ENCODE data around the gene UBE2B. TPM values are rescaled to one million over a fixed set of nuclear protein-coding genes. Genes with fewer than 3 reads are reported as not detected.
"Not testable (repeated sequence)": the region's sequence is repeated elsewhere in the genome, so short reads cannot be mapped to it uniquely, and the experiment has no call there.

The UBE2B gene
- total RNA-seq, 2 donors from 2014 or later, result 61.2 to 81.9 TPM

- H3K9me3 ChIP-seq, result no peaks in the 10 kb centered on the region
- H3K4me1 ChIP-seq, result no peaks in the 10 kb centered on the region
- TF ChIP-seq, protein P1, sequence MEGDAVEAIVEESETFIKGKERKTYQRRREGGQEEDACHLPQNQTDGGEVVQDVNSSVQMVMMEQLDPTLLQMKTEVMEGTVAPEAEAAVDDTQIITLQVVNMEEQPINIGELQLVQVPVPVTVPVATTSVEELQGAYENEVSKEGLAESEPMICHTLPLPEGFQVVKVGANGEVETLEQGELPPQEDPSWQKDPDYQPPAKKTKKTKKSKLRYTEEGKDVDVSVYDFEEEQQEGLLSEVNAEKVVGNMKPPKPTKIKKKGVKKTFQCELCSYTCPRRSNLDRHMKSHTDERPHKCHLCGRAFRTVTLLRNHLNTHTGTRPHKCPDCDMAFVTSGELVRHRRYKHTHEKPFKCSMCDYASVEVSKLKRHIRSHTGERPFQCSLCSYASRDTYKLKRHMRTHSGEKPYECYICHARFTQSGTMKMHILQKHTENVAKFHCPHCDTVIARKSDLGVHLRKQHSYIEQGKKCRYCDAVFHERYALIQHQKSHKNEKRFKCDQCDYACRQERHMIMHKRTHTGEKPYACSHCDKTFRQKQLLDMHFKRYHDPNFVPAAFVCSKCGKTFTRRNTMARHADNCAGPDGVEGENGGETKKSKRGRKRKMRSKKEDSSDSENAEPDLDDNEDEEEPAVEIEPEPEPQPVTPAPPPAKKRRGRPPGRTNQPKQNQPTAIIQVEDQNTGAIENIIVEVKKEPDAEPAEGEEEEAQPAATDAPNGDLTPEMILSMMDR (IDR thresholded peaks at IDR 0.05), result no peak
- no peaks in the 10 kb centered on the region for H3K36me3 ChIP-seq
- H3K4me3 ChIP-seq, result no peak overlapping the region
- no peak for DNase-seq (ENCODE audit: low spot score)
- H3K27me3 ChIP-seq, result no peaks in the 10 kb centered on the region
- no peak overlapping the region for H3K27ac ChIP-seq
These were observed 21.9 kb upstream of the UBE2B start for GRCh38 chr5:134349463-134349862.

DNA sequence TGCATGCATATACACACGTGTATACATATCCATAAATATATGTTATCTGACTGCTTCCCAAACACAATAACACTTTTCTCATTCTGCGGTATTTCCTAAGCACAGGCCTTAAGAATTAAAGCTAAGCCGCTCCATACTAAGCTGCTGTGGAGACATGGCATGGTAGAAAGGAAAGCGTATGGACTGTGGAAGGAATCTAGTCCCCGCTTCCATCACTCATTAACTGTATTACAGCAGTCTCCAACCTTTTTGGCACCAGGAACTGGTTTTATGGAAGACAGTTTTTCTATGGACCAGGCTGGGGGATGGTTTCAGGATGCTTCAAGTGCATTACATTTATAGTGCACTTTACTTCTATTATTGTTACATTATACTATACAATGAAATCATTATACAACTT, 15.7 kb upstream of the UBE2B start:
- Histone ChIP-seq H3K27ac (no peak overlapping the region), H3K4me1 (no peaks in the 10 kb centered on the region), H3K27me3 (no peaks in the 10 kb centered on the region), H3K9me3 (no peaks in the 10 kb centered on the region), H3K4me3 (no peak overlapping the region), H3K36me3 (no peaks in the 10 kb centered on the region)
- no peak for DNase-seq (ENCODE audit: low spot score)
- TF ChIP-seq, protein P1 (IDR thresholded peaks at IDR 0.05), result no peak

DNA sequence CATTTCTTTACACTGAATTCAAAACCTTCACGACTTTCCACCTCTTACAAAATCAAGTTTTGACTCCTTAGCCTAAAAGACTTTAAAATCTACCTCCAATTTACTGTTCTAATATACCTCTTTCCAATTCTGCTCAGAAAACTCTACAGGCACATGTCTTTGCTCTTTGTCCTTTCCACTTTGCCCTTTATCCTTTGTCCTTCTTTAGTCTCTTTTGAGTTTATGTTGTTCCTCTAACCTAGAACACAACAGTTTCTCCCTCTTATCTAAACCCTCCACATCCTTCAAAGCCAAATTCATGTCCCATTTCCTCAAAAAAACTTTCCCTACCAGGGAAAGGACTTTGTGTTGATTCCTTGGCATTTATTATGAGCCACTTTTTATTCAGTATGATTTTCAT, 5.8 kb upstream of the UBE2B start:
- Histone ChIP-seq H3K4me1 (peaks cover 0 to 21% of the 10 kb centered on the region in 2 donors), H3K27ac (no peak overlapping the region), H3K9me3 (no peaks in the 10 kb centered on the region)

DNA sequence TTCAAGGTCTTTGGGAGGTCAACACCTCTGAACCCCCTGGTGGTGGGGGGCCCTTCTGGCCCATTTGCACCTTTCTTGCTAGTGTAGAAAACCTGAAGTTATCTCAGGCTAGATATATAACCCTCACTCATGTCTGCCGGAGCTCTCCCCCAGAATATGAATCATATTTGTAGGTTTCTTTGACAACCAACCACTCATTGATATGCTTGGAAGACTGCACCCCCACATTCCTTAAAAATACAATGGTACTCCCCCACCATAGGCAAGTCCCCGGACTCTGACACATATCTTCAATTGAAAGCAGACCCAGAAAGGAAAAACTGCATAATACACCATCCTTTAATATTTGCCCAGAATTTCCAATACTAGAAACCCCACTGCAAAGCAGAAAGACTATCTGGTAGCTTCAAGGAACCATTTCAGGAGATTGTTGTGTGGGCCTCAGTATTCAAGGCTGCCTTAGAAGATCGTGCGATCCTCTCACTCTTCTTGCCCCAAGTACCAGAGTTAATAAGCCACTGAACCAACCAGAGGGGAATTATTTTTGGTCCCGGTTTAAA, 978 bp upstream of the UBE2B start:
- H3K9me3 ChIP-seq, result no peaks in the 10 kb centered on the region
- DNase-seq (ENCODE audit: low spot score), result no peak
- H3K27me3 ChIP-seq, result no peaks in the 10 kb centered on the region
- H3K4me3 ChIP-seq, result peak overlapping the region; percentile 78 to 98
- H3K4me1 ChIP-seq, result peaks cover 0 to 45% of the 10 kb centered on the region in 2 donors
- TF ChIP-seq, protein P1 (IDR thresholded peaks at IDR 0.05), result no peak
- peak overlapping the region; percentile 98 to 100 for H3K27ac ChIP-seq
- peaks cover 9% of the 10 kb centered on the region for H3K36me3 ChIP-seq

More for the DNA sequence above, 5.8 kb upstream of the UBE2B start:
- DNase-seq (ENCODE audit: low spot score), result no peak
- Histone ChIP-seq H3K36me3 (no peaks in the 10 kb centered on the region), H3K4me3 (no peak overlapping the region), H3K27me3 (no peaks in the 10 kb centered on the region)
- TF ChIP-seq, protein P1 (IDR thresholded peaks at IDR 0.05), result no peak

DNA sequence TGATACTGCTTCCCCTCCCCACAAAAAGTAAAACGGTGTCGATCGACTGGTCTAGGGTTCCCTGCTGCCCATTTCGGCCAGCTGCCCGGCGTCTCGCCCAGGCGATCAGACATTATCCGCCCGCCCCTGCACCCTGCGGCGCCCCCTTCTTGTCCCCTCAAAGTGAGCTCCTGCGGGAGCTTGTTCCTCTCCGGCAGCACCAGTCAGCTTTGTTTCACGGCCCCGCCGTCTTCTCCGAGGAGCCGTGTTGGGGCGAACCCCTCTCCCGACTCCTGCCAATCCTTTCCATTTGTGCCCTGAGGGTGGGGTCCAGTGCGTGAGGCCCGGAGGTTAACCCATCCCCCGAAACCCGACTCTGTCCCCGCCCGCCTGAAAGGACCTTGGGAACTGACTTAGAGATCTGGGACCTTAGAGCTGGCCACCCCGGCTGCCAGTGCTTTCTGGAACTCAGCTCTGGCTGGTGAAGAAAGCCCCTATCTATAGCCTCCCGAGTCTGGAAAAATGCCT, 518 bp downstream of the UBE2B start:
- Histone ChIP-seq H3K4me3 (peak overlapping the region; percentile 78 to 98), H3K27me3 (no peaks in the 10 kb centered on the region), H3K4me1 (peaks cover 0 to 40% of the 10 kb centered on the region in 2 donors), H3K36me3 (peaks cover 13% of the 10 kb centered on the region), H3K9me3 (no peaks in the 10 kb centered on the region), H3K27ac (peak overlapping the region; percentile 98 to 100)
- TF ChIP-seq, protein P1 (IDR thresholded peaks at IDR 0.05), result no peak
- peak; percentile 63 for DNase-seq (ENCODE audit: low spot score)

DNA sequence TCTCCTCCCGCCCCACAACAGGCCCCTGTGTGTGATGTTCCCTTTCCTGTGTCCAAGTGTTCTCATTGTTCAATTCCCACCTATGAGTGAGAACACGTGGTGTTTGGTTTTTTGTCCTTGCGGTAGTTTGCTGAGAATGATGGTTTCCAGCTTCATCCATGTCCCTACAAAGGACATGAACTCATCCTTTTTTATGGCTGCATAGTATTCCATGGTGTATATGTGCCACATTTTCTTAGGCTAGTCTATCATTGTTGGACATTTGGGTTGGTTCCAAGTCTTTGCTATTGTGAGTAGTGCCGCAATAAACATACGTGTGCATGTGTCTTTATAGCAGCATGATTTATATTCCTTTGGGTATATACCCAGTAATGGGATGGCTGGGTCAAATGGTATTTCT, 2.3 kb downstream of the UBE2B start:
- not testable (repeated sequence) for H3K27me3 ChIP-seq; H3K27ac ChIP-seq; DNase-seq (ENCODE audit: low spot score); H3K9me3 ChIP-seq
- Histone ChIP-seq H3K36me3 (peaks cover 13% of the 10 kb centered on the region), H3K4me3 (peak overlapping the region; percentile 78 to 98), H3K4me1 (peaks cover 0 to 37% of the 10 kb centered on the region in 2 donors)
